ENCODE measurements around the gene HSFX4. TPM values are rescaled to one million over a fixed set of nuclear protein-coding genes. Genes with fewer than 3 reads are reported as not detected.
A peak's percentile ranks its signal among the peaks of the same experiment; 100 is the strongest.
"Not testable (repeated sequence)": the region's sequence is repeated elsewhere in the genome, so short reads cannot be mapped to it uniquely, and the experiment has no call there.

Gene HSFX4
- not detected for total RNA-seq (ENCODE audit: insufficient read depth, low replicate concordance)

- not testable (repeated sequence) for DNase-seq (ENCODE audit: low spot score)
Measured at GRCh38 chrX:149929400-149929799, at the start of gene HSFX4. HSFX4 (plus strand) TSS chrX:149929573; CDS start chrX:149929645, 72 bp downstream.

DNA sequence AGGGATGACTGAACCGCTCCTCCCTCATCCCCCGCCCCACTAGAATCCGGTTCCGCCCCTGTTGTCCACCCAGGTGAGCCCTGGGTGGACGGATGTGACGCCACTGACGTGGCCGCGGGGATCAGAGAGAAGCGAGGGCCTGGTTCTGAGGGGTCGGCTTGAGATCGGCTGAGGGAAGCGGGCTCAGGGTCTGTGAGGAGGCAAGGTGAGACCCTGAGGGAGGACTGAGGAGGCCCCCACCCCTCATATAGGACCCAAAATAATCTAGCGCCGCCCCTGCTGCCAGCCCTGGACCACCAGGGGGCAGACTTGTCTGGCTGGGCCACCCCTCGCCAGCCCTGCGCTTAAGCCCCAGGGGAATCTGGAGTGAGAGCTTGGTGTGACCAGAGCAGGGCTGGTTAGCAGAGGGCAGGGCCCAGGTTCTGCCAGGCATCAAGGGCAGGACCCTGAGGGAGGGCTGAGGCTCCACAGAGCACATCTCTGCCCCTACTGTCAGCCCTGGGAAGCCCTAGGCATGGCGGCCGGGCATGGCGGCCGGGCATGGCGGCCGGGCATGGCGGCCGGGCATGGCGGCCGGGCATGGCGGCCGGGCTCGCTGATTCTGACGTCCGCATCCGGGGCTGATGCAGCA lies 48.2 kb upstream of the HSFX4 start, which contains the start of gene MAGEA8:
MAGEA8 (plus strand) TSS at position 103 of the 631 bp plus-strand sequence. CDS start 3,090 bp downstream, outside the sequence.
- no peak for DNase-seq (ENCODE audit: low spot score)

- not testable (repeated sequence) for DNase-seq (ENCODE audit: low spot score)
Measured at GRCh38 chrX:149890828-149891227, 38.5 kb upstream of the HSFX4 start.

- DNase-seq (ENCODE audit: low spot score) = no peak
Measured at GRCh38 chrX:149898554-149898953, 30.8 kb upstream of the HSFX4 start.

DNA sequence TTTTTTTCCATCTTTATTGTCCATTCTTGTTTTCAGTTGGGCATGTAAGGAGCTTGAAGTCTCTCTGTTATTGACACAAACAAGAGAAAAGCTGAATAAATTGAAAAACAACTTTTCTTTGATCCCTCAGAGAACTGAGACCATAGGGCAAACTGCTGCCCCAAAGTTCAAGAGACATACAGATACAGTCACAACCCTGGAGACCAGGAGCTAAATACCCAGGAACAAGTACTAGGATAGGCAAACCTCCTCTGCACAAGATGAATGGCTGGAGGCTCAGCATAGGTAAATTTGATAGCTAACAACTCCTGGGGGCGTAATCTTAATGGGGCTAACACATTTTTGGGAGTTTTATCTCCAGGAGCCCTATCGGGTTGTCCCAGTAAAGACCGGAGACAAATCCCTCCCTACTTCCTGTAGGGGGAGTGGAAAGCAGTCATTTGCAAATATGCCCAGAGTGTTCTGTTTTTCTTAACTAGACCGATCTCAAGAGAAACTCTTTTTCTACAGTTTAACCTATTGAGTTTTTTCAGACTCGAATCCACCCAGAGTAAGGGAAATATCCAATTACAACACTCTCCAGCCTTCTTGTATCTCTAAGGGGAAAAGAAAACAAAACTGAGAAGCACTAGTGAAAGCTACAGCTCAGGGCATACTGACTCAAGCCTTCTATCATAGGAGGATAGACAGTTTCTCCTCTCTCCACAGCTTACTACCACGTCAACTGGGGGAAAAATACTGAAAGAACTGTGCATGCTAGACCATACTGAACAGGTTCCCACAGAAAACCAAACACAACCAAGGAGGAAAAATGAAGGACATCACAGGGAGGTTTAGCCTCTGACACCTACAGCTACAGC lies 25.3 kb upstream of the HSFX4 start:
- DNase-seq (ENCODE audit: low spot score) = peak; percentile 18

- DNase-seq (ENCODE audit: low spot score) = no peak
Measured at GRCh38 chrX:149908308-149908707, 21.1 kb upstream of the HSFX4 start.

- no peak for DNase-seq (ENCODE audit: low spot score)
Measured at GRCh38 chrX:149908727-149909126, 20.6 kb upstream of the HSFX4 start.

GRCh38 chrX:149909324-149910177 lies 19.8 kb upstream of the HSFX4 start:
- no peak for DNase-seq (ENCODE audit: low spot score)

DNA sequence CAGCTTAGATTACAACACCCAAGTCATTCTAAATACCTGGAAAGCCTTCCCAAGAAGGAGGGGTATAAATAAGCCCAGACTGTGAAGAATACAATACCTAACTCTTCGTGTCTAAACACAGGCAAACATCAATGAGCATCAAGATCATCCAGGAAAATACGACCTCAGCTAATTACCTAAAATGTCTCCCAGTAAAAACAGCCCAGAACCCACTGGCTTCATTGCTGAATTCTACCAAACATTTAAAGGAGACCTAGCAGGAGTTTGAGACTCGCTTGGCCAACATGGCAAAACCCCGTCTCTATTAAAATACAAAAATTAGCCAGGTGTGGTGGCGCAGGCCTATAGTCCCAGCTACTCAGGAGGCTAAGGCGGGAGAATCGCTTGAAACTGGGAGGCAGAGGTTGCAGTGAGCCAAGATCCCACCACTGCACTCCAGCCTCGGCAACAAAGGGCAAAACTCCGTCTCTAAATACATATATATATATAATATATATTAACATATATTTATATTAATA lies 19.1 kb upstream of the HSFX4 start:
- DNase-seq (ENCODE audit: low spot score) = no peak

- DNase-seq (ENCODE audit: low spot score) = no peak
Measured at GRCh38 chrX:149916745-149917392, 12.5 kb upstream of the HSFX4 start.

- not testable (repeated sequence) for DNase-seq (ENCODE audit: low spot score)
Measured at GRCh38 chrX:149923836-149924235, 5.5 kb upstream of the HSFX4 start.

DNA sequence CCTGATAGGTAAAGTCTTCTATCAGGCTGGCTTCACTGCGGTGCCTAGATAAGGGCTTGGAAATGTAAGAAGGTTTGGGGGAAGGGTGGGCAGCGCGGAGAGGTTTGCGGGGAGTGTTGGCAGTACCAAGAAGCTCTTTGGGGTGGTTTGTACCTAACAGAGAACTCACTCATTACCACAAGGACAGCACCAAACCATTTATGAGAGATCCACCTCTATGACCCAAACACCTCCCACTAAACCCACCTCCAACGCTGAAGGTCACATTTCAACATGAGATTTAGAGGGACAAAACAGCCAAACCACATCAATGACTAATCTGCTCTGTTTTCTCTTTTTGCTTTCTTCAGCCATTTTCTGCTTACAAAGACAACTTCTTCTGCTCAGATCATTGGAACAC lies 4.9 kb upstream of the HSFX4 start:
- DNase-seq (ENCODE audit: low spot score) = not testable (repeated sequence)

GRCh38 chrX:149927245-149927963 lies 2.0 kb upstream of the HSFX4 start:
- DNase-seq (ENCODE audit: low spot score) = not testable (repeated sequence)

DNA sequence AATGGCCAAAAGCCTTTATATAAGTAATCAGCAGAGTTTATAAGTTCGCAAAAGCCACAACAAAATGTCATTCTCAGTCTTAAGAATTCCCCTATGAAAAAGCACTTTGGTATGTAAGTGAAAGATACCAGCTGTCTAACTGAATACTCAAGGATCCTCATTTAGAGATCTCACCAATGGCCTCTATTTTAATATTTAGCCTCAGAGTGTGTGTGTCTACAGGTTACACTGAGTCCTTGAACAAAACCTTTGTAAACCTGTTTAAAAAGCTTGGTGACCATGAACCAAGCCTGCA lies 1.5 kb upstream of the HSFX4 start:
- DNase-seq (ENCODE audit: low spot score) = not testable (repeated sequence)

- DNase-seq (ENCODE audit: low spot score) = not testable (repeated sequence)
Measured at GRCh38 chrX:149928635-149929034, 738 bp upstream of the HSFX4 start.

GRCh38 chrX:149931355-149931754 lies 2.0 kb downstream of the HSFX4 start:
- not testable (repeated sequence) for DNase-seq (ENCODE audit: low spot score)

GRCh38 chrX:149932150-149932549 lies 2.8 kb downstream of the HSFX4 start:
- DNase-seq (ENCODE audit: low spot score) = not testable (repeated sequence)

DNA sequence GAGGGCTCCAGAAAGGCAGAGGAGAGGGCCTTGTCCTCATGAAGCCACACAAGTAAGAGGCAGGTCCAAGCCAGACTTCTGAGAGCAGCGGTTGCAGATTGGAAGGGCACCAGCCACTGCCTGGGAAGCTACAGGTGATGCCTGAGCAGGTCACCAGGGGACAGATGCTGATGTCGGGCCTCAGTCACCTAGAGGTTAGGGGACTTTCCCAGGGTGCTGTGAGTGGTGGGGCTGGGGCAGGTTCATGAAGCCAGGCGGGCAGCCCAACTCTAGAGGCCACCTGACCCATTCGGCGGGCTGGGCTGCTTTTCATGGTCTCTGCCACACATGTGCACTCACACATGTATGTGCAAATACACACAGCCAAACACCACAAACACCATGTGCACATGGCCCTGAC lies 3.6 kb downstream of the HSFX4 start:
- DNase-seq (ENCODE audit: low spot score) = not testable (repeated sequence)

DNA sequence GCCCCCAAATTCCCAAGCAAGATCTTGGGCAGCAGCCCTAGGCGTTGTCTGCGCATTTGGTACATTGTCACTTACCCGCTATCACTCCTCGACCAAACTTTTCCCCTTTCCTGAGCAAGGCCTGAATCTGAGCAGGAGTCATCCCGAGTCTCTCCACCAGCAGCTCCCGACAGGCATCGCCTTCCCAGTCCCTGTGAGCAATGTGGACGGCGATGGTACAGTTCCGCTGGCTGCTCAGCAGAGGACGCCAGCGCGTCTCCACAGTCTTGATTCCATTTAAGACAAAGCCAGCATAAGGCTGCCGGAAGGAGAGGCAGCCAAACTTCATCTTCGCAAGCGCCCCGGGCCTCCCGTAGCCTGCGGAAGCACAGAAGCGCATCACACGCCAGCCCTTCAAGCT lies 4.2 kb downstream of the HSFX4 start:
- not testable (repeated sequence) for DNase-seq (ENCODE audit: low spot score)

- DNase-seq (ENCODE audit: low spot score) = not testable (repeated sequence)
Measured at GRCh38 chrX:149937328-149937727, 8.0 kb downstream of the HSFX4 start.
